Measurements from ENCODE around the gene TUBA1B.

The TUBA1B gene

GRCh38 chr12:49105504-49106084 lies 25.6 kb downstream of the TUBA1B start:
- Histone ChIP-seq H3K4me3 (peak overlapping the region; percentile 36), H3K4me2 (peak overlapping the region; percentile 96), H3K27ac (peak overlapping the region; percentile 77), H3K27me3 (no peaks in the 10 kb centered on the region), H3K36me3 (peaks cover 63% of the 10 kb centered on the region), H4K20me1 (peaks cover 93% of the 10 kb centered on the region), H3K9me3 (no peaks in the 10 kb centered on the region), H3K9ac (peak overlapping the region; percentile 49), H3K4me1 (peaks cover 85% of the 10 kb centered on the region)
- peak; percentile 71 for TF ChIP-seq Cebpa-rat (IDR thresholded peaks at IDR 0.05)

DNA sequence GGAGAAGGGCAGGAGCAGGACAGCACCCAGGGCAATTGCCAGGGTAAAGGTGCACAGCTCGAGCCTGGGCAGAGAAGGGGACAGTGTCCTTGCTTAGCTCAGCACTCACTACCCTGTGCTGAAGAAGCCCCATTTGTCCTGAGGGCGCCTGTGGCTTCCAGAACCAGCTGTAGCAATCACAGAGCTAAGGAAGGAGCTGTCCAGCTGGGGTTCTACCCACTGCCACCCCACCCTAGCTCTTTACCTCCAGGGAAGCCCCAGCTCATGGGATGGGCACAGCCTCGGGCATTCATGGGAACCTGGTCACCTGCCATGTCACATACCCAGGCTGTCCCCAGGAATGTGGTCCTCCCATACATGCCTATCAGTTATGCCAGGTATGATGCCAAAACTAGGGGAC lies 26.4 kb downstream of the TUBA1B start:
- Histone ChIP-seq H3K27ac (peak overlapping the region; percentile 77), H3K27me3 (no peaks in the 10 kb centered on the region), H3K4me2 (peak overlapping the region; percentile 96), H3K4me3 (peak overlapping the region; percentile 36; the same call in 1 of the 2 replicates), H3K9ac (peak overlapping the region; percentile 35; the same call in 1 of the 2 replicates), H3K4me1 (peaks cover 85% of the 10 kb centered on the region), H3K9me3 (no peaks in the 10 kb centered on the region), H4K20me1 (peaks cover 100% of the 10 kb centered on the region), H3K36me3 (peaks cover 71% of the 10 kb centered on the region)
- TF ChIP-seq Cebpa-rat (IDR thresholded peaks at IDR 0.05): no peak

DNA sequence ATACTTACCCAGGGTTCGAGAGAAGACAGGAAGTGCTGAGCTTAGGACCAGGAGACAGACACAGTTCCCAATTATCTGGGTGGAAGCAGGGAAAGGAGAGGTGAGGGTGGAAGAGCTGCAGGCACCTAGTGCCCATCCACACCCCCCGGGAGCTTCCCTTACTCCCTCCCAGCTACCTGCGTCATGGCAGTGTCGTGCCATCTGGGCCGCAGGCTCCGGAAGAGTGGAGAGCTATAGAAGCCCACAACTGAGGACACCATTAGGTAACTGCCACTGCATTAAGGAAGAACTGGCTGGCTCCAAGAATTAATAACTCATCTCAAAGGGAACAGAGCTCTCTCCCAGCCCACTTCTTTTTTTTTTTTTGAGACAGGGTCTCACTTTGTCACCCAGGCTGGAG lies 30.8 kb downstream of the TUBA1B start:
- peaks cover 98% of the 10 kb centered on the region for H3K36me3 ChIP-seq
- TF ChIP-seq Cebpa-rat (IDR thresholded peaks at IDR 0.05): no peak
- H3K27ac ChIP-seq: no peak overlapping the region
- H3K4me1 ChIP-seq: peaks cover 41% of the 10 kb centered on the region
- no peak overlapping the region for H3K4me3 ChIP-seq
- no peaks in the 10 kb centered on the region for H3K9me3 ChIP-seq
- H4K20me1 ChIP-seq: peaks cover 91% of the 10 kb centered on the region
- no peak overlapping the region for H3K9ac ChIP-seq
- no peak overlapping the region for H3K4me2 ChIP-seq
- H3K27me3 ChIP-seq: peaks cover 20% of the 10 kb centered on the region

DNA sequence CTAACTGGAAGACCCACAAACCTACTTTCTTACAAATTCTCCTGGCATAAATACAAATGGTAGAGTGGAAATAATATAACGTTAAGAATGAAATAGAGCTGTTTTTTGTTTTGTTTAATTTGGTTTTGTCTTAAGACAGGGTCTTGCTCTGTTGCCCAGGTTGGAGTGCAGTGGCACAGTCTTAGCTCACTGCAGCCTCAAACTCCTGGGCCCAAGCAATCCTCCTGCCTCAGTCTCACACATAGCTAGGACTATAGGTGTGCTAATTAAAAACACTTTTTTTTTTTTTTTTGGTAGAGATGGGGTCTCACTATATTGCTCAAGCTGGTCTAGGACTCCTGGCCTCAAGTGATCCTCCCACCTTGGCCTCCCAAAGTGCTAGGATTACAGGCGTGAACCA lies 32.5 kb downstream of the TUBA1B start:
- peaks cover 87% of the 10 kb centered on the region for H3K36me3 ChIP-seq
- peaks cover 37% of the 10 kb centered on the region for H3K27me3 ChIP-seq
- H4K20me1 ChIP-seq: peaks cover 91% of the 10 kb centered on the region
- no peak overlapping the region for H3K27ac ChIP-seq
- H3K9ac ChIP-seq: no peak overlapping the region
- peaks cover 36% of the 10 kb centered on the region for H3K4me1 ChIP-seq
- no peak for TF ChIP-seq Cebpa-rat (IDR thresholded peaks at IDR 0.05)
- H3K9me3 ChIP-seq: no peaks in the 10 kb centered on the region
- no peak overlapping the region for H3K4me3 ChIP-seq
- H3K4me2 ChIP-seq: no peak overlapping the region

- no peak overlapping the region; the same call in 1 of the 2 replicates for H3K9ac ChIP-seq
- H4K20me1 ChIP-seq: peaks cover 91% of the 10 kb centered on the region
- no peak overlapping the region for H3K4me3 ChIP-seq
- no peak overlapping the region for H3K27ac ChIP-seq
- peaks cover 44% of the 10 kb centered on the region for H3K27me3 ChIP-seq
- no peak for TF ChIP-seq Cebpa-rat (IDR thresholded peaks at IDR 0.05)
- H3K36me3 ChIP-seq: peaks cover 80% of the 10 kb centered on the region
- no peak overlapping the region for H3K4me2 ChIP-seq
- H3K9me3 ChIP-seq: no peaks in the 10 kb centered on the region
- H3K4me1 ChIP-seq: peaks cover 33% of the 10 kb centered on the region
Observed at GRCh38 chr12:49098035-49098451, 33.2 kb downstream of the TUBA1B start.

GRCh38 chr12:49097381-49097780 lies 33.8 kb downstream of the TUBA1B start:
- Histone ChIP-seq H3K4me2 (no peak overlapping the region), H4K20me1 (peaks cover 91% of the 10 kb centered on the region), H3K4me1 (peaks cover 33% of the 10 kb centered on the region), H3K36me3 (peaks cover 74% of the 10 kb centered on the region), H3K4me3 (no peak overlapping the region), H3K27me3 (peaks cover 50% of the 10 kb centered on the region), H3K9ac (no peak overlapping the region), H3K27ac (no peak overlapping the region), H3K9me3 (no peaks in the 10 kb centered on the region)
- no peak for TF ChIP-seq Cebpa-rat (IDR thresholded peaks at IDR 0.05)

GRCh38 chr12:49094975-49095365 lies 36.2 kb downstream of the TUBA1B start:
- Histone ChIP-seq H3K4me3 (no peak overlapping the region), H3K9me3 (no peaks in the 10 kb centered on the region), H3K27ac (no peak overlapping the region), H3K4me1 (peaks cover 41% of the 10 kb centered on the region), H3K27me3 (peaks cover 75% of the 10 kb centered on the region), H3K36me3 (peaks cover 50% of the 10 kb centered on the region), H4K20me1 (peaks cover 91% of the 10 kb centered on the region), H3K9ac (no peak overlapping the region), H3K4me2 (peak overlapping the region; percentile 37; the same call in 1 of the 2 replicates)
- no peak for TF ChIP-seq Cebpa-rat (IDR thresholded peaks at IDR 0.05)

DNA sequence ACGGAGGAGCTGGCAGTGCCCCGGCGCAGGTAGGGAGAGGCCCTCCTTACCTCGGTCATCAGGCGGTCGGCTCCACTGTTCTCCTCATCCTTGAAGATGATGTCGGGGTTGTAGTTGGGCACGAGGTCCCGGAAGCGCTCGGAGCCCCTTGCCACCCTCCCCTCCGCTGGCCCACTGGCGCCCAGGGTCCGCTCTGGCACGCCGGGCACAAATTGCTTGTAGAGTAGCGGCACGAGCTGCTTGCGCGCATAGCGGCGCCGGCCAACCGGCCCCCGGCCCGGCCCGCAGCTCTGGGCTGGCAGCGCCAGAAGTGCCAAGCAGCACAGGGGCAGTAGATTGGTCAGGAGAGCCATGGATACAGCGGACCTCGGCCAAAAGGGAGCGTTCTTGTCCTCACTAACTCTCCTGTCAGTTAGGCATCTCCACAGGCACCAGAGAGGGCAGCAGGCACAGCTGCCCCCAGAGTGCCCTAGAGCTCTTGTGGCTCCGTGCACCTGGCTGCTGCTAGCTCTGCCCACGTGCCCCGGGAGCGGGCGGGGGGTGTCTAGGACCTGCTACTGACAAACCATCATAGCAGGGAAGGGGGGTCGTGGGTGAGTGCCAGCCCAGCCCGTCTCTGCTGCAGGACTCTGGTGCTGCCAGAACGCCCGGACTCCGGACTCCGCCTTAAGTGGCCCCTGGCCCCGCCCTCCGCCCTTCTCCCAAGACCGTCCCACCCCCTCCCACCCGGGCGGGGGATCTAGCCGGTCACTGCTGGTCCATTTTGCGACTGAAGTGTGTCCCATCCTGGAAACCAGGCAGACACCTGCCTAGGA lies 36.8 kb downstream of the TUBA1B start, which contains the start of gene DHH:
Gene DHH, minus strand, starts transcription at position 642 of the 815 bp plus-strand sequence. Its CDS starts 289 bp downstream, at position 353.
- no peak within 1 kb of the TSS for H3K9ac ChIP-seq
- peak within 1 kb of the TSS; percentile 37 for H3K4me2 ChIP-seq
- H4K20me1 ChIP-seq: peaks cover 95% of the 10 kb centered on the region
- H3K9me3 ChIP-seq: no peaks in the 10 kb centered on the region
- H3K4me1 ChIP-seq: peaks cover 47% of the 10 kb centered on the region
- peaks cover 44% of the 10 kb centered on the region for H3K36me3 ChIP-seq
- TF ChIP-seq Cebpa-rat (IDR thresholded peaks at IDR 0.05): no peak
- peaks cover 81% of the 10 kb centered on the region for H3K27me3 ChIP-seq
- no peak within 1 kb of the TSS for H3K27ac ChIP-seq
- H3K4me3 ChIP-seq: 0 out of 2 replicates have a peak within 1 kb of the TSS, but pooled peaks have one; percentile 14

DNA sequence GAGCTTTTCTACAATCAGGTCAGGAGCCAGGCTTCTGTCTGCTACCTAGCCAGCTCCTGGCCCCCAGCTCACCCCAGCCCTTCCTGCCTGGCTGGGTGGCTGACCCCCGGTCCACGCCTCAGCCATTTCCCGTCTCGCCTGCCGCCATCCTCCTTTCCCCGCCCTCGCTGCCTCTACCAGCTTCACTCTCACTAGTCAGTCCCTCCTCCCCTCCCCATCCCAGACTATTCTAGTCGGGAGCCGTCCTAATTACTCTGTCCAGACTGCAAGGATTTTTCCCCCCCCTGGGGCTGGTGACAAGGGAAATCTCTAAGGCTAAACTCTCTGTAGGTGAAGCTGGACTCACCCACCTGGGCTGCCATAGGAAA lies 37.4 kb downstream of the TUBA1B start:
- H3K4me1 ChIP-seq: peaks cover 49% of the 10 kb centered on the region
- H3K4me2 ChIP-seq: peak overlapping the region; percentile 37; the same call in 1 of the 2 replicates
- H3K36me3 ChIP-seq: peaks cover 38% of the 10 kb centered on the region
- no peak overlapping the region for H3K9ac ChIP-seq
- H3K9me3 ChIP-seq: no peaks in the 10 kb centered on the region
- 0 out of 2 replicates have a peak overlapping the region, but pooled peaks have one; percentile 14 for H3K4me3 ChIP-seq
- no peak overlapping the region for H3K27ac ChIP-seq
- peaks cover 87% of the 10 kb centered on the region for H3K27me3 ChIP-seq
- TF ChIP-seq Cebpa-rat (IDR thresholded peaks at IDR 0.05): no peak
- peaks cover 100% of the 10 kb centered on the region for H4K20me1 ChIP-seq
